Activated CD4-positive, alpha-beta T cell treated with anti-CD3 and anti-CD28 coated beads, Interleukin-2, amount 50 U/mL, for 4 hours (primary cell): ENCODE results near the gene CCT2.
A peak's percentile ranks its signal among the peaks of the same experiment; 100 is the strongest.
"Not testable (repeated sequence)": the region's sequence is repeated elsewhere in the genome, so short reads cannot be mapped to it uniquely, and the experiment has no call there.

Experiments used
- DNase-seq, 2 experiments: peaks; one replicate each; pipeline ENCODE4 v3.0.0-alpha.2; 2020

The CCT2 gene

DNA sequence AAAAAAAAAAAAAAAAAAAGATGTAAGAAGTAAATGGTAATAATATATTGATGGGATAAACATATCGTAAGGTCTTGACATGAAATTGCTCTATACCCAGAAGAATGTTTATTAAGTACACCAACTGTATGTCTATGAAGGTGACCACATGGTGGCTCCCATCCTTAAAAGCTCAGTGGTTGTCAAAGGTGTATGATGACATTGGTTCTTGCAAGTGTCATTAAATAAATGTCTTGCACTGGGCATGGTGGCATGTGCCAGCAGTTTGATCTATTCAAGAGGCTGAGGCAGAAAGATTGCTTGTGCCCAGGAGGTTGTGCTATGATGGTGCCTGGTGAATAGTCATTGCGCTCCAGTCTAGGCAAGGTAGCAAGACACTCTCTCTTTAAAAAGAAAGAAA, 10.4 kb downstream of the CCT2 start:
- DNase-seq = no peak

DNA sequence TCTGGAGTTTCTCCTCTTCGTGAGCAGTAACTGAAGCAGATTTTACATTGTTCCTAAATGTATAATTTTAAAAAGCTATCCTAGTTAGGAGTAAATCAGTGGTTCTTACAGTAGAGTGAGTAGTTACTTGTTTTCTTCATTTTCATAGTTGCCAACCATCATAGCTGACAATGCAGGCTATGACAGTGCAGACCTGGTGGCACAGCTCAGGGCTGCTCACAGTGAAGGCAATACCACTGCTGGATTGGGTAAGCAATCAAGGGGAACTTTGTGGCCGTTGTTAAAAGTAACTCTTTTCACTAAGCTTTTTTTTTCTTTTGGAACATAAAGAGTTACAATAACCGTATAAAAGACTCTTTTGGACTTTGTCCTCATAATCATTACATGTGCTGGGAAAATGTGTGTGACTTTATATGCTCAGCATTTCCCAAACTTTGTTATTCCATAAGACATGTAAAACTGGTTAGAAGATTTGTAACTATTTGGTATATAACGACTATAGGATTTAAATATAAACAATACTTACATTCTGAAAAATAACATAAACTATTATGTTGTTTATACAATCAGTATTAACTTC, 13.0 kb downstream of the CCT2 start:
- DNase-seq = no peak

DNA sequence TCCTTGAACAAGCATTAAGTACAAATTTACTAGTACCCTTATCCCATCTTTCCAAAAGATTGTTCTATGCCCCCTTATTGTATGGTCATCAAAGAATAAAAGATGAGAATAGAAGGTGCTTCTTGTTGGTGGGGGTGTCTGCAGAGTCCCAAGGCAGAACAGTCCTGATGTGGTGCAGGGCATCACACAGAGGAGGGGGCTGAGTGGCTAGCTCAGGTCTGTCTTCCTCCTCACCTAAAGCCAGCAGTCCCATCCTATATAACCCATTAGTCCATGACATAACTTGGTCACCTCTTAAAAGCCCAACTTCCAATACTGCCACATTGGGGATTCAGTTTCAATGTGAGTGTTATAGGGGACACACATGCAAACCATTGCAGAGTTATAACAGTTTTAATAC, 15.5 kb downstream of the CCT2 start:
- no peak for DNase-seq

DNA sequence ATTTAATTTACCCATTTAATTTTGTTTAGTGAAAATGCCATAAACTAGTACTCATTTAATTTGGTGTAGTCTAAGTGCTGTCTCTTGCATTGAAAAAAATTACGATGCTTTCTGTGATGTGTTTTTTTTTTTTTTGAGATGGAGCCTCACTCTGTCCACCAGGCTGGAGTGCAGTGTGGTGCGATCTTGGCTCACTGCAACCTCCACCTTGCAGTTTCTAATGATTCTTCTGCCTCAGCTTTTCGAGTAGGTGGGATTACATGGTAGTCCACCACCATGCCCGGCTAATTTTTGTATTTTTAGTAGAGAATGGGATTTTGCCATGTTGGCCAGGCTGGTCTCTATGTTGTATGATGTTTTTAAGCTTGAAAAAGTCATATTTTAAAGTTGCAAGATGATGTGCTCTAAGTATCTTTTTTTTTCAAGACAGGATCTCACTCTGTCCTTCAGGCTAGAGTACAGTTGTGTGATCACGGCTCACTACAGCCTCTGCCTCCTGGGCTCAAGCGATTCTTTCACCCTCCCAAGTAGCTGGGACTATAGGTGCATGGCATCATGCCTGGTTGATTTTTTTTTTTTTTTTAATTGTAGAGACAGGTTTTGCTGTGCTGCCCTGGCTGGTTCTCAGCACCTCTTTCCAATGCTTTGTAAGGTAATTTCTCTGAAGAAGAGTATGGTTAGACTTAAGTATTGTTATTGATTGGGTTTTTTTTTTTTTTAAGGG, 16.9 kb downstream of the CCT2 start:
- no peak for DNase-seq

DNA sequence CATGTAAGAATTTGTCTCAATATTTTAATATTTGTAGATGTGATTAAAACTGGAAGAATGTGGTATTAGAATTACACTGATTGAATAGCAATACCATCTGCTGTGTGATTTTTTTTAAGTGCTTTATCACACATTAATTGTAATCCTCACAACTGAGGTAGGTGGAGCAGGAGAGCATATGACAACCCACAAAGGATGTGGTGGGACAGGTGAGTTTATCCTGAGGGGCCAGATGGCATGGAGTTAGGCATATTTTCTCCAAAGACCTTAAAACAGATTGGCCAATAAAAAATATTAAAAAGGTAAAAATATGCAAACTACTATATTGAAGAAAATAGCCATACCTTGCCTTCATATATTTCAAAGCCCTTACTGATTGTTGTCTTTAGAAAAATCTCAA, 17.7 kb downstream of the CCT2 start:
- no peak for DNase-seq

DNA sequence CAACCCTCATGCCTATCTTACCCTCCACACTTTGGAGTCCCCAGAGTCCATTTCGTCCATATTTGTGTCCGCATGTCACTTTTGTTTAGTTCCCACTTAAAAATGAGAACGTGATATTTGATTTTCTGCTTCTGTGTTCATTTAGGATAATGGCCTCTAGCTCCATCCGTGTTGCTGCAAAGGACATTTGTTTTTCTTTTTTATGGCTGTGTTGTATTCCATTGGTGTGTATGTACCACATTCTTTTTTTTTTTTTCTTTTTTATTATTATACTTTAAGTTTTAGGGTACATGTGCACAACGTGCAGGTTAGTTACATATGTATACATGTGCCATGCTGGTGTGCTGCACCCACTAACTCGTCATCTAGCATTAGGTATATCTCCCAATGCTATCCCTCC, 18.3 kb downstream of the CCT2 start:
- DNase-seq = not testable (repeated sequence)

DNA sequence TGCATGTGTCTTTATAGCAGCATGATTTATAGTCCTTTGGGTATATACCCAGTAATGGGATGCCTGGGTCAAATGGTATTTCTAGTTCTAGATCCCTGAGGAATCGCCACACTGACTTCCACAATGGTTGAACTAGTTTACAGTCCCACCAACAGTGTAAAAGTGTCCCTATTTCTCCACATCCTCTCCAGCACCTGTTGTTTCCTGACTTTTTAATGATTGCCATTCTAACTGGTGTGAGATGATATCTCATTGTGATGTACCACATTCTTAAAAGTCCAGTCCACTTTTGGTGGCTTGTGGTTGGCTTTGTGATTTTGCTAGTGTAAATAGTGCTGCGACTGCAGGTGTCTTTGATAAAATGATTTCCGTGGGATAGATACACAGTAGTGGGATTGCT, 19.0 kb downstream of the CCT2 start:
- DNase-seq = not testable (repeated sequence)

DNA sequence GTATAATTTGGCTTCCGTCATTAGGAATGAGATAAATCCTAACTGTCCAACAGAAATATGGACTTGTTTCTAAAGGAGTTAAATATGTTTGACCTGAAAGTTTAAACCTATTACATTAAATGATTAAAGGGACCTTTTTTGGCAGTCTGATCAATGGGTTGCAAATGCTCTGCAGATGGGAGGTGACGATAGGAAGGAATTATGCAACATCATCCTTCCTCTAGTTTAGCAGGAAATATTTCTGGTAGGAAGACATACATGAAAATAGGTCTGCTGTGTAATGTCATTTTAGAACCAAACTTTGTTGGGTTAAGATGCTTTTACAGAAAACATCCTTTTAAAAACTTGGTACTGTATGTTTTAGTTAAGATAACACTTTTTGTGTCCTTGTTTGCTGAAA, 22.9 kb downstream of the CCT2 start:
- DNase-seq = no peak

DNA sequence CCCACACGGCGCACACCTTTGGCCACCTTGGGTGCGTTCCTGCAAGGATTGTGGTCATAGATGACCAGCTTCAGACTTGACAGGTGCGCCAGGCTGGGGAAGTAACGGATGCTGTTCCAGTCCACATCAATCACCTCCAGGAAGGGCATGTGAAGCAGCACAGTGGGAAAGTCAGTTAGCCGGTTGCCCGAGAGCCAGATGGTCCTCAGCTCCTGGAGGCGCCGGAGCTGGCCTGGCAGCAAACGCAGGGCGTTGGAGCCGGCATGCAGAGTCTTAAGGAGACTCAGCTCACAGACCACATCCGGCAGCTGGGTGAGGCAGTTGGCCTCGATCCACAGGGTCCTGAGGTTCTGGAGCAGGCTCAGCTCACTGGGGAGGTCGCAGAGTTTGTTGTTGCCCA, 24.9 kb downstream of the CCT2 start:
- DNase-seq = no peak

DNA sequence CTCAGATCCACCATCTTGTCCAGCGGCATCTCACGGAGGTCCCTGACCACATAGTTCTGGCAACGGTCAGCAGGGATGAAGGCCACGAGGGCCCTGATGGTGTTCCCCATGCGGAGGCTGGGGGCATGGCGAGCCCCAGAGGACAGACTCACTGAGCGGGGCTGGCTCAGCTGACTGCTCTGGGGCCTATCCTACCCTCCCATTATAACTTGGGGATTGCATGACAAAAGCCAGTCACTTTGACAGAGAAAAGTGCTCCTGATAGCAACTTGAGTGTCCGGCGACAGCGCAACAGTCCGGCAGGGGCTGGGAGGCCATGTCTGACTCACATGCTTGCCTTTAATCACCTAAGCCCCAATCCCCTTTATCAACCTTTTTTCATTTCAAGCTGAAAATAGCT, 25.5 kb downstream of the CCT2 start, which contains the start of gene LRRC10:
LRRC10 (minus strand) TSS at position 179 of the 400 bp plus-strand sequence; CDS start at position 110, 69 bp downstream.
- no peak for DNase-seq

DNA sequence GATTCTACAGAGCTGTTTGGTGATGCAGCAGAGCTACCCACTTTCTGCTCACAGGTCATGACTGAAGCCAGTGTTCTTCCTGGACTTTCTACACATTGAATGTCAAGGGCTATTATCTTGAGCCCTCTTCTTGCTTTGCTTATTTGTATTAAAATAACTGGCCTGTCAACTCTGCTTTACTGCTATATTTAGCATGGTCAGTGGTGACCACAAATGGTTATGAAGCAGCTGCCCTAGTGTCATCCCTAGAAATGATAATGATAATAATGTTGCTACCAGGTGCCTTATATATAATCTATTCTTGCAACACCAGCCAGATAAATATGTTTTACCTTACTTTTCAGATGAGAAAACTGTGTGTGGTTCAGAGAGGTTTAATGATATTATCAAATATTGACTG, 28.1 kb downstream of the CCT2 start:
- DNase-seq = no peak

DNA sequence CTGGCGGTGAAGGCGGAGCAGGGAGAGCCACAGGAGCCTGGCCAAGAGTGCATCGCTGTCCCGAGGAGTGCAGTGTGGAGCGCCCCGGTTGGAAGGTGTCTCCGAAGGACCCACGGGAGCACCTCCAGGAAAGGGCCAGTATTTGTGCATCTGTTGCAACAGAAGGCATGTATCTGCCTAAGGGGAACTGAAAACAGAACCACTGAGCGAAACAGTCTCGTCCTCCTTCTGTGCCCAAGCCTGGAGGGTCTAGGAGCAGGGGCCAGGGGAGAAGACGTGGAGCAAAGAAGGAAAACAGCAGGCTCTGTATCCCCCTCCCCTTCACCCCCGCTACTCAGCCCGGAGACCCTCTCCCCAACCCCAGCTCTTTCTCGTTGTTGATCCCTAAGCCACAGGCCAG, 30.8 kb downstream of the CCT2 start:
- DNase-seq = no peak

DNA sequence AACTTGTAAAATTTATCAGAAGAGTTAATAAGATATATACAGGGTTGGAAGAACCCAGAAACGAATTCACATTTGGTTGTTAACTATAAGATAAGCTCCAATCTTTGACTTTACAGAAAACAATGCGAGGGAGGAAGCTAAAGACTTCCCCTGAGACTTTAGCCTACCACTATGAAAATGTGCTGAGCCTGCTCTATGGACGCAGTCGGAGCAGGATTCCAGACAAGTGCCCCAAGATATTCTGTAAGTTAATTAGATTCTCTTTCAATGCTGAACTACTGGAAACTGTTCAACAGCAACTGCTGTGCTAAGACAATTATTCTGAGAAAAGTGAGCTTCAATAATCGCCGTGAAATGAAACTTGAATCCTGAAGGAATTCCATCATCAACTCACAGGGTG, 33.8 kb downstream of the CCT2 start:
- no peak for DNase-seq

DNA sequence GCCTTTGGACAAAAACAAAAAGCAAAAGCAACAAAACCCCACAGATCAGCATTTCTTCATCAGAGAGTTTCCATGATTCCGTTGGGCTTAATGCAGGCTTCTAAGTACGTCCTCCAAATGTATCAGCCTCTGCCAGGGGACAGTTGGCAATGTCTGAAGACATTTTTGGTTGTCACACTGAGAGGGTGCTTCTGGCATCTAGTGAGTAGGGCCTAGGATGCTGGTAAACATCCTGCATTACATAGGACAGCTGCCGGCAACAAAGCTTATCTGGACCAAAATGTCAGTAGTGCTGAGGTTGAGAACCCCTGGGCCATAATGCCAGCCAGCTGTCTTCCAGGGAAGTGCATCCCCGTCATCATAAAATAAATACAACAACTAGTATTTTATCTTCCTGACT, 34.8 kb downstream of the CCT2 start:
- DNase-seq = no peak

DNA sequence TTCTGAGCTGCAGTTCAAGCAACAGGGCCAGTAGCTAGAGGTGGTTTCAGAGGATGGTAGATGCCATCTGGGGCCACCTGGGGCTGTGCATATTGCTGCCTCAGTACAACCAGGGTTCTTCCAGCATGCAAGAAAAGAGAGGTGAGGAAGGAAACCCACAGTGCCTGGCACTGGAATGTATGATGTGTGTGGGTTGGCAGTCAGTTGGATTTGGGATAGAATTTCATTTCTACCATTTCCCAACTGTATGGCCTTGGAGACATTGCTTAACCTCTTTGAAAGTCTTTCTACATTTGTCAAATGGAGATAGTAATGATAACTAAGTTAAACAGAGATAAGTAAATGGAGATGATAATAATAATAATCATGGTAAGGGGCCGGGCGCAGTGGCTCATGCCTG, 35.7 kb downstream of the CCT2 start:
- no peak for DNase-seq

DNA sequence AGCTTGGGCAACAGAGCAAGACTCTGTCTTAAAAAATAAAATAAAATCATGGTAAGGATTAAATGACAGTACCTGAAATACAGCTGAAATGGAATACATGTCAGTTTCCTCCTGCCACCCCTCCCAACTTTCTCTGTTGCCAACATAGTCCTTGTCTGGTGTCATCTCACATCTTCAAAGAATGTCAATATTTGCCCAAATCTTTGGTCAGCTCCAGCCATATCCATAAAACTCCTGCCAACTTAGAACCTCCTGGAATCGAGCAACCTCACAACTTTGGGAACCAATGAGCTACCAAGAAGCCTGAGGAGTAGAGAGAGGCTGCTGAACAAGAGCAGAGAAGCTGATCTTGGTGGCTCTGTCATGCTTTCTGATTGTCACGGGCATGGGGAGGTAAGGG, 36.3 kb downstream of the CCT2 start:
- no peak for DNase-seq

DNA sequence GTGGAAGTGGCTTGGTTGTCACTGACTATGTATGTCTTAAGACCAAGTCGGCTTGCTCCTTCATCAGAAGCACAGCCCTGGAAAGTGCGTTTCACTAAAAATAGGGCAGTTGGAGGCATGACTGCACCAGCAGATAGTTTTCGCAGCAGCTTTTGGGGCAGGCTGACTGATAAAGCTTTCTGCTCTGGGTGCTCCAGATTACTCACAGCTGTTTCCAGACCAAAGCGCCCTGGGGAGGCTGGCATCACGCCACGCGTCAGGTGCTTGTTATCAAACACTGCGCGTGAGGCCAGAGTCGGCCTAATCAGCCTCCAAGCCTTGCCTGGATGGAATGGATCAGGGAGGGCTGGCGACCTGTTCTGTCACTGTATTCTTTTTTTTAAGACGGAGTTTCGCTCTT, 38.7 kb downstream of the CCT2 start:
- DNase-seq = no peak

DNA sequence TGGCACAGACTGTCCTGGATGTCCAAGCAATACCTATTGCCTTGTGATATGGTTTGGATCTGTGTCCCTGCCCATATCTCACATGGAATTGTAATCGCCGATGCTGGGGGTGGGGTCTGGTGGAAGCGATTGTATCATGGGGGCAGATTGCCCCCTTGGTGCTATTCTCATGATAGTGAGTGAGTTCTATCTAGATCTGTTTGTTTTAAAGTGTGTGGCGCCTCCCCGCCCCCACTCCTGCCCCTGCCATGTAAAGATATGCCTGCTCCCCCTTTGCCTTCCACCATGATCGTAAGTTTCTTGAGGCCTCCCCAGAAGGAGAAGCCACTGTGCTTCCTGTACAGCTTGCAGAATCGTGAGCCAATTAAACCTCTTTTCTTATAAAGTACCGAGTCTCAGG, 42.2 kb downstream of the CCT2 start:
- DNase-seq = no peak

DNA sequence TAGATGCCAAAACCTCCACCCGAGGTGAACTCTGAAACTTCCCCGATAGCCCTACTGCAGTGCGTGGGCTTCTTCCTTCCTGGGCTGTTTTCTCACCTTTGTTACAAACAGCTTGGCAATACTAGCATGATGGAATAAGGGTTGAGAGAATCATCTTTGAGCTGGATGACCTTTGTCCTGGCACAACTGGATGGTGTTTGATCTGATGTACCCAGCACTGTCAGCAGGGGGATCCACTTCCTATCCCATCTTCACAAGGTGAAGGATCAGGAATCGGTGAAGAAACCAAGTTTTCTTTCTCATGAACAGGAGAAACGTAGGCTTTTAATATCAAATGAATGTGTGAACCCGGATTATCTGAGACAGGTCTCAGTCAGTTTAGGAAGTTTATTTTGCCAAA, 44.9 kb downstream of the CCT2 start:
- no peak for DNase-seq

DNA sequence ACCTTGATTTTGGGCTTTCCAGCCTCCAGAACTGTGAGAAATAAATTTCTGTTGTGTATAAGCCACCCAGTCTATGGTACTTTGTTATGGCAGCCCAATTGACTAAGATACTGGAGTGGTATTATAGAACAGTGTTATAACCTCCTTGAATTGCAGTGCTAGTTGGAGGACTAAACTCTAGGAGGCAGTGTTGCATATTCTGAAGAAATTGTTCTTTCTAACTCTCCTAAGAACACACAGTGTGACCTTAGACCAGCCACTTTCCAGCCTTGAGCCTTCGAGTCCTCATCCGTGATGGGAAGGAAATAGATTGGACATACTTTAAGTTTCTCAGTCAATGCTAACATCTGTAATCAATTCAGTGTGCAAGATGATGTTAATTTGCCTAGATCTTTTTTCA, 47.8 kb downstream of the CCT2 start:
- DNase-seq = no peak

DNA sequence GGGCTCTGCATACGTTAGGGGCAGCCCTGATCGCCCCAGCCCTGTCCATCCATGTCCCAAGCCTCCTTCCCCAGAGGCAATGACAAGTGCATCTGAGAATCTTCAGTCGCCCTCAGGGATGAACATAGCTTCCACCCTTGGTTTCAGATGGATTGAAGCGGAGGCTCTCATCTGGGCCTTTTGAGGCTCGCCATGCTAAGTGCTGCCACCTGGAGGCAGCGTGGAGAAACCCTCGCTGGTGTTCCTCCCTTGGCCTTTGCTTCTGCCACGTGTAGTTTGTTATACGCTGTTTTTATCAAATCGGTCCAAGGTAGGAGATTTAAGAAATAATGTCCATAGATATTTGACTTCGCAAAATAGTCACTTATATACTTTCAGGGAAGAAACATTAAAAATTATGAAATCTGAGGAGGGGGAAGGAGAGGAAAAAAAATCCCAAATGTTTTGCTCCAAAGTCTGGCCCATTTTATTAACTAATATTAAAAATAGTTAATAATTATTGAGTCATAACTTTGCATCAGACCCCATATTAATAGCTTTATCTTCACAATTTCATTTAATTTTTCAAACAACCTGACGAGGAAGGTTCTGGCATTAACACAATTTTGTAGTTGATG, 54.2 kb downstream of the CCT2 start:
- DNase-seq = peak; percentile 49 to 53

DNA sequence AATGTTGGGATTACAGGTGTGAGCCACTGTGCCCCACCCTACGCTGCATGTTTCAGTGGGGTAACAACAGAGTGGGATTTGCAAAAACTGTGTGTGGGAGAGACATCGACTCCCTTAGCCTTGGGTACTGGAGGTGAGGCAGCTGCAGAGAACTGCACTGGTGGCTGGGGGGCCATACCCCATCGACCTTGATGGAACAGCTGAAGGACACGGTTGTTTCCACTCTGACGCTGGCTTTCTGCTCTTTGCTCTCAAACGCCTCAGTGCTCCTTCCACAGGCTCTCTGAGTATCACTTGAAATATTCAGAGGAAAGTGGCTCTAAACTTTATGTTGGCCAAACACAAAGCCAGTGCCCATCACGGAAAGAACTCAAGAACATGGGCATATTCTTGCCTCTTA, 56.3 kb downstream of the CCT2 start:
- DNase-seq = no peak

DNA sequence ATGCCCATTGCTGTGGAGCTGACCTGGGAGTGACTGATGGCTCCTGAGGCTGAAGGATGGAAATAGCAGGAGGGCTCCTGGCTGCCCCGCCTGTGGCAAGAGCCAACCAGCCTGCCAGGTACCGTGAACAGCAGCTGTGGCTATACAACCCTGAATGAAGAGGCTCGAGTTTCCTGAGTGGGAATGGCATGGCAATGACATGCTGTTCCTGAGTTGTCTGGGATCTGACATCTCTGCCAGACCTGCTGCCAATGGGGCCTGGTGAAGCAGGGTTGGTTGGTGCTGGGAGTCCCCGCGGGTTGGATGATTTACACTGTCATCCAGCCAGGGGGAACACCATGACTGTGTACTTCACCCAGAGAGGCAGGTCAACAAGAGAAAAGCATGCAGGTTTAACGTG, 57.3 kb downstream of the CCT2 start:
- DNase-seq = no peak

DNA sequence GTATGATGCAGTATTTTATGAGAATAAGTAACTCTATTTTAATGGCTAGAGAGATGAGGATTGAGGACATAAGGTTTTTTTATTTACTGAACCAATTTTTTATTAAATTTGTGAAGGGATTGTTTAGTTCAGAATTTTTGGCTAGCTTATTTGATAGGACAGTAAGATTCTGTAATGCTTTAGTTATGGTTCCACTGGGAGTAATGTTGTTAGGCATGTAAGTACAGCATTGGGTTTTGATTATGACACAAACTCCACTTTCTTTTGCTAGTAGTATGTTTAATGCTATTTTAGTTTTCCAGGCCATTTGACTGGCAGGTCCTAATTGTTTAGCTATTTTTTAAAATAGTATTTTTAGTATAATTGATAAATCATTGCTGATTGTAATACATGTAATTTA, 59.3 kb downstream of the CCT2 start:
- no peak for DNase-seq

DNA sequence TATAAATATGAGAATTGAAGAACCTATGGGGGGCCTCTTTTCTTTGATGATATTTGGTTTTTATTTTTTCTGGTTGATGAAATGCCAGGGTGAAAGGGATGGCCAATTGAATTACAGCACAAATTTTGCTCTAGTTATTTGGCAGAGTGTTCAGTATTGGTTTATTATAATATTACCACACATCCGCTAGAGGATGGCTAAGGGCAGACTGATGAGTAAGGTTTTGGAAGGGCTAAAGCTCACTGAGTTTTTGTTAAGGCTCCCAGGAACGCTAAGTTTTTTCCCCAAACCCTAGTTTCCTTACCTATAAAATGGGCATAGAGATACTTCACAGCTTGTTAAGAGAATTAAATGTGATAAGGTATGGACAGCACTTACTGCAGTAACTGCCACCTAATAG, 59.8 kb downstream of the CCT2 start:
- DNase-seq = no peak
